Measurements from ENCODE around the gene CENPO.
A peak's percentile ranks its signal among the peaks of the same experiment; 100 is the strongest.
"Not testable (repeated sequence)": the region's sequence is repeated elsewhere in the genome, so short reads cannot be mapped to it uniquely, and the experiment has no call there.

The CENPO gene

GRCh38 chr2:24793761-24794435, 673 bp downstream of the CENPO start:
- TF ChIP-seq CTCF (IDR thresholded peaks at IDR 0.05; ENCODE audit: borderline replicate concordance, control extremely low read depth, extremely low read depth, insufficient read depth, missing control alignments): no peak
- in situ Hi-C loops (cut with MboI; ENCODE audit: low sequenced_read_pairs, unreplicated experiment): no loop called here
- peak; percentile 28 for DNase-seq (ENCODE audit: low spot score)

- no peak for DNase-seq (ENCODE audit: low spot score)
- in situ Hi-C loops (cut with MboI; ENCODE audit: low sequenced_read_pairs, unreplicated experiment): no loop called here
- TF ChIP-seq CTCF (IDR thresholded peaks at IDR 0.05; ENCODE audit: borderline replicate concordance, control extremely low read depth, extremely low read depth, insufficient read depth, missing control alignments): no peak
These were observed 4.4 kb downstream of the CENPO start for GRCh38 chr2:24797644-24798043.

- DNase-seq (ENCODE audit: low spot score); in situ Hi-C loops (cut with MboI; ENCODE audit: low sequenced_read_pairs, unreplicated experiment): not testable (repeated sequence)
These were observed 7.3 kb downstream of the CENPO start for GRCh38 chr2:24800487-24800886.

GRCh38 chr2:24805811-24806660, 12.8 kb downstream of the CENPO start:
- DNase-seq (ENCODE audit: low spot score); in situ Hi-C loops (cut with MboI; ENCODE audit: low sequenced_read_pairs, unreplicated experiment): not testable (repeated sequence)

GRCh38 chr2:24806661-24807036, 13.4 kb downstream of the CENPO start:
- TF ChIP-seq CTCF (IDR thresholded peaks at IDR 0.05; ENCODE audit: borderline replicate concordance, control extremely low read depth, extremely low read depth, insufficient read depth, missing control alignments): no peak
- in situ Hi-C loops (cut with MboI; ENCODE audit: low sequenced_read_pairs, unreplicated experiment): no loop called here
- DNase-seq (ENCODE audit: low spot score): no peak

- in situ Hi-C loops (cut with MboI; ENCODE audit: low sequenced_read_pairs, unreplicated experiment): loop anchor here (10.0 kb wide), 1 partner anchor 395 kb away; no protein-coding TSS in a partner anchor
- TF ChIP-seq CTCF (IDR thresholded peaks at IDR 0.05; ENCODE audit: borderline replicate concordance, control extremely low read depth, extremely low read depth, insufficient read depth, missing control alignments): no peak
- DNase-seq (ENCODE audit: low spot score): no peak
These were observed 16.2 kb downstream of the CENPO start for GRCh38 chr2:24809316-24810007.

GRCh38 chr2:24813691-24814137, 20.5 kb downstream of the CENPO start:
- in situ Hi-C loops (cut with MboI; ENCODE audit: low sequenced_read_pairs, unreplicated experiment): loop anchor here (10.0 kb wide), 1 partner anchor 399 kb away; no protein-coding TSS in a partner anchor
- TF ChIP-seq CTCF (IDR thresholded peaks at IDR 0.05; ENCODE audit: borderline replicate concordance, control extremely low read depth, extremely low read depth, insufficient read depth, missing control alignments): no peak
- no peak for DNase-seq (ENCODE audit: low spot score)
